22Rv1 (cell line): ENCODE measurements around the gene C16orf86.

Source experiments
- H3K27ac ChIP-seq: fragments of 450-650 bp; 2 replicates; pipeline ENCODE4 v1.5.1; 2017
- ZFX ChIP-seq: fragments of 450-650 bp; IDR thresholded peaks from 2 replicates; pipeline ENCODE4 v1.6.1; 2017; ENCODE audit warnings: antibody characterized with exemption, borderline replicate concordance
- TF ChIP-seq, protein P1 (sequence below): fragments of 450-650 bp; IDR thresholded peaks from 2 replicates; pipeline ENCODE4 v1.5.1; 2017; ENCODE audit warnings: mild to moderate bottlenecking

The C16orf86 gene

DNA sequence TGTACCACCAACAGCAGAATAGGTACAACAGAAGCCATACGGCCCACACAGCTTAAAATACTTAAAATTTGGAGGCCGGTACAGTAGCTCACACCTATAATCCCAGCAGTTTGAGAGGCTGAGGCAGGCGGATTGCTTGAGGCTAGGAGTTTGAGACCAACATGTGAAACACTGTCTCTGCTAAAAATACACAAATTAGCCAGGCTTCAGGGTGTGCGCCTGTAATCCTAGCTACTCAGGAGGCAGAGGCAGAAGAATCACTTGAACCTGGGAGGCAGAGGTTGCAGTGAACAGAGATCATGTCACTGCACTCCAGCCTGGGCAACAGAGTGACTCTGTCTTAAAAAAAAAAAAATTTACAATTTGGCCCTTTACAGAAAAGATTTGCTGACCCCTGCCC lies 35.5 kb downstream of the C16orf86 start:
- TF ChIP-seq ZFX = no peak
- TF ChIP-seq, protein P1, sequence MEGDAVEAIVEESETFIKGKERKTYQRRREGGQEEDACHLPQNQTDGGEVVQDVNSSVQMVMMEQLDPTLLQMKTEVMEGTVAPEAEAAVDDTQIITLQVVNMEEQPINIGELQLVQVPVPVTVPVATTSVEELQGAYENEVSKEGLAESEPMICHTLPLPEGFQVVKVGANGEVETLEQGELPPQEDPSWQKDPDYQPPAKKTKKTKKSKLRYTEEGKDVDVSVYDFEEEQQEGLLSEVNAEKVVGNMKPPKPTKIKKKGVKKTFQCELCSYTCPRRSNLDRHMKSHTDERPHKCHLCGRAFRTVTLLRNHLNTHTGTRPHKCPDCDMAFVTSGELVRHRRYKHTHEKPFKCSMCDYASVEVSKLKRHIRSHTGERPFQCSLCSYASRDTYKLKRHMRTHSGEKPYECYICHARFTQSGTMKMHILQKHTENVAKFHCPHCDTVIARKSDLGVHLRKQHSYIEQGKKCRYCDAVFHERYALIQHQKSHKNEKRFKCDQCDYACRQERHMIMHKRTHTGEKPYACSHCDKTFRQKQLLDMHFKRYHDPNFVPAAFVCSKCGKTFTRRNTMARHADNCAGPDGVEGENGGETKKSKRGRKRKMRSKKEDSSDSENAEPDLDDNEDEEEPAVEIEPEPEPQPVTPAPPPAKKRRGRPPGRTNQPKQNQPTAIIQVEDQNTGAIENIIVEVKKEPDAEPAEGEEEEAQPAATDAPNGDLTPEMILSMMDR = no peak
- no peak overlapping the region for H3K27ac ChIP-seq

- H3K27ac ChIP-seq = no peak overlapping the region
- no peak for TF ChIP-seq ZFX
- TF ChIP-seq, protein P1 = no peak
Observed at GRCh38 chr16:67703626-67704025, 37.0 kb downstream of the C16orf86 start.

DNA sequence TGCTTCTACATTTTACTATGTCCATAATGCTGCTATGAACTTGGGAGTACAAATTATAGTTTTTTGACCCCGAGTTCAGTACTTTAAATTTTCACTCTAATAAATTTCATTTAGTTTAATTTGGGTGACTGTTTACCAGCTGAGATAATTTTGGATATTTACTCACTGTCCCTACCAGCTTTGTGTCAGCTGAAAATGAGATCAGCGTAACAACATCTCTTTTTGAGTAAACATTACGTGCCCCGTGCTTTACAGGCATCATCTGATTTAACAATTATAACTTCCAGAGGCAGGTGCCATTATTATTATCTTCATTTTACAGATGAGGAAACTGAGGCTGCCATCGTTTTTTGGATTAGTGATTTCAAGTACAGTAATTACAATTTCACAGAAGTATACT lies 37.5 kb downstream of the C16orf86 start:
- TF ChIP-seq, protein P1 = no peak
- TF ChIP-seq ZFX = no peak
- no peak overlapping the region for H3K27ac ChIP-seq

- TF ChIP-seq, protein P1 = no peak
- no peak overlapping the region for H3K27ac ChIP-seq
Observed at GRCh38 chr16:67707210-67707609, 40.6 kb downstream of the C16orf86 start.

DNA sequence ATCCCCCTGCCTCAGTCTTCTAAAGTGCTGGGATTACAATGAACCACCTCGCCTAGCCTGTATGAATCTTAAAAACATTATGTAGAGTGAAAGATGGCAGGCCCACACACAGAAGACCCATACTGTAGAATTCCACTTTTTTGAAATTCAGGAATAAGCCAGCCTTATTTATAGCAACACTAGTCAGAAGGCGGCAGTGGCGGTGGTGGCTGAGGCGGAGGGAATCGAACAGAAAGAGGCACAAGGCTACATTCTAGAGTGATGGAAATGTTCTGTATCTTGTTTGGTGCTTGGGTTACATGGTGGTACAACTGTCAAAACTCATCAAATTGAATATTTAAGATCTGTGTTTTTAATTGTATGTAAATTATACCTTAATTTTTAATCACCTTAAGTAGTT lies 41.2 kb downstream of the C16orf86 start:
- no peak overlapping the region for H3K27ac ChIP-seq
- no peak for TF ChIP-seq ZFX
- TF ChIP-seq, protein P1 = no peak

DNA sequence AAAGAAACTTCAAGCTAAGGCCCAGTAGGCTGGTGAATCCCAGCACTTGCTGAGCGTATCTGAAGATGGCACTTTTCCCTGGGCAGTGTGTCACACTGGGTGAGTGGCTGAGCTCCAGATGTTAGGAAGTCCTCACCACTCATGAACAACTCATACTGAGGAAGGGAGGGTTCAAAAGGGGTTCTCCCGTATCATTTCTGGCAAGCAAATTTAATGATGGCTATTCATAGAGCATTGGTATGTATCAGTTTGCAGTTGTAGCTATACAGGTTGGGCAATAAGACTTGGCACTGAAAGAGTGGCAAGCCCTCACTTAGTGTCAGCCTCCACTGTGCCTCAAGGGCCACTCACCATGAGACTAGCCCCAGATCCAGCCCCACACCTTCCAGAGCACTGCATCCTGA lies 41.8 kb downstream of the C16orf86 start:
- no peak overlapping the region for H3K27ac ChIP-seq

GRCh38 chr16:67709050-67709449 lies 42.4 kb downstream of the C16orf86 start:
- H3K27ac ChIP-seq = no peak overlapping the region
- TF ChIP-seq, protein P1 = no peak
- TF ChIP-seq ZFX = no peak

More for the DNA sequence above, 41.8 kb downstream of the C16orf86 start:
- TF ChIP-seq ZFX = no peak
- TF ChIP-seq, protein P1 = no peak
